ENCODE measurements around the gene CETP. TPM values are rescaled to one million over a fixed set of nuclear protein-coding genes. Genes with fewer than 3 reads are reported as not detected.

The CETP gene
- total and polyA plus RNA-seq, 2 of the 8 experiments (the other 6 are each of a cell fraction or from before 2014, with no cell fraction given) = not detected

DNA sequence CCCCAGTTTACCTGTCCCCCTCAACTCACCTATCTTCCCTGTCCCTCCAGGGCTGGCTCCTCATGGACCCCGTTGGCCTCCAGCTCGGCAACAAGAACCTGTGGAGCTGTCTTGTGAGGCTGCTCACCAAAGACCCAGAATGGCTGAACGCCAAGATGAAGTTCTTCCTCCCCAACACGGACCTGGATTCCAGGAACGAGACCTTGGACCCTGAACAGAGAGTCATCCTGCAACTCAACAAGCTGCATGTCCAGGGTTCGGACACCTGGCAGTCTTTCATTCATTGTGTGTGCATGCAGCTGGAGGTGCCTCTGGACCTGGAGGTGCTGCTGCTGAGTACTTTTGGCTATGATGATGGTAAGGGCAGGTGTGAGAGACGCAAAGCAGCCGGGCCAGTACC lies 58.9 kb downstream of the CETP start:
- Histone ChIP-seq H3K23me2 (ENCODE audit: low read depth, low read length) (no peaks in the 10 kb centered on the region), H3K18ac (ENCODE audit: extremely low read depth, low read length) (no peak overlapping the region), H2AFZ (ENCODE audit: low read length) (no peak overlapping the region), H3K9ac (replicated peaks in 1 of 4; ENCODE audit: extremely low read depth in 1 of 4, low read depth in 3 of 4, low read length in 3 of 4) (no peak overlapping the region), H3K4ac (replicated peaks; ENCODE audit: insufficient read length, low read depth, low read length) (no peak overlapping the region), H4K5ac (ENCODE audit: insufficient read length, low read depth, low read length) (no peak overlapping the region), H2BK20ac (ENCODE audit: low read length) (no peak overlapping the region), H2BK120ac (replicated peaks; ENCODE audit: low read depth, low read length) (no peak overlapping the region), H2BK15ac (ENCODE audit: low read length) (no peak overlapping the region), H2BK12ac (ENCODE audit: low read depth, low read length) (no peak overlapping the region), H3K79me1 (ENCODE audit: low read depth, low read length) (no peaks in the 10 kb centered on the region), H3K4me1 (replicated peaks in 1 of 4; ENCODE audit: control insufficient read depth in 3 of 4, insufficient read depth in 4 of 4, low read length in 3 of 4) (no peaks in the 10 kb centered on the region), H3K56ac (replicated peaks; ENCODE audit: insufficient read length, low read depth, low read length) (no peak overlapping the region), H3K14ac (ENCODE audit: insufficient read length) (no peak overlapping the region), H3K36me3 (ENCODE audit: control insufficient read depth in 2 of 4, insufficient read depth in 4 of 4, low read length in 3 of 4) (no peaks in the 10 kb centered on the region), H2AK5ac (ENCODE audit: low read depth, low read length) (no peak overlapping the region), H3K27ac (ENCODE audit: low read depth, low read length) (no peak overlapping the region), H2BK5ac (ENCODE audit: low read depth, low read length) (no peak overlapping the region), H3K79me2 (ENCODE audit: control insufficient read depth in 1 of 2, insufficient read depth in 2 of 2, low read length in 2 of 2) (no peaks in the 10 kb centered on the region), H4K91ac (replicated peaks; ENCODE audit: insufficient read length, low read length) (no peak overlapping the region), H3K9me3 (ENCODE audit: insufficient read depth in 2 of 2, low read depth in 1 of 2, low read length in 1 of 2) (no peaks in the 10 kb centered on the region), H4K20me1 (replicated peaks in 1 of 2; ENCODE audit: control insufficient read depth in 1 of 2, insufficient read depth in 2 of 2, low read length in 2 of 2) (no peaks in the 10 kb centered on the region), H3K27me3 (replicated peaks in 1 of 4; ENCODE audit: control insufficient read depth in 3 of 4, extremely low read depth in 1 of 4, insufficient read depth in 3 of 4, low read length in 3 of 4) (no peaks in the 10 kb centered on the region), H3K23ac (ENCODE audit: insufficient read length) (no peak overlapping the region), H3K4me2 (ENCODE audit: insufficient read depth in 1 of 2, low read depth in 2 of 2, low read length in 2 of 2) (no peak overlapping the region), H4K8ac (ENCODE audit: extremely low read depth, insufficient read depth, low read length) (peak overlapping the region; percentile 16; the same call in 1 of the 2 replicates), H3K4me3 (ENCODE audit: extremely low read depth in 1 of 4, insufficient read depth in 2 of 4, low read depth in 3 of 4, low read length in 4 of 4) (no peak overlapping the region)
- FAIRE-seq (no peak), DNase-seq (ENCODE audit: low read depth in 1 of 2, low spot score in 2 of 2) (no peak)
- CTCF ChIA-PET (ENCODE audit: partially characterized antibody) = interaction anchor here (0.6 to 1.6 kb wide), 5 partner anchors 10 to 130 kb away, joined by 3 to 6 read pairs (median 4); no protein-coding TSS in a partner anchor
- WGBS, 2 experiments (ENCODE audit: extremely low coverage in 1 of 2, insufficient coverage in 1 of 2, insufficient read length in 1 of 2, insufficient replicate concordance in 2 of 2, low coverage in 1 of 2, low lambda C conversion rate in 2 of 2, missing lambda C conversion rate in 1 of 2) = 91% methylated on average over 8 of the region's 8 CpGs; no CpG with 5 or more reads in 1 of the 2 experiments
- POLR2A ChIA-PET (ENCODE audit: partially characterized antibody) = no interaction called here
- TF ChIP-seq ASH2L (IDR thresholded peaks at IDR 0.05; ENCODE audit: low read length) (no peak), TAF7 (optimal IDR thresholded peaks at IDR 0.05; ENCODE audit: borderline replicate concordance, low read depth, low read length) (no peak), ATF2 (IDR thresholded peaks at IDR 0.05; ENCODE audit: low read length) (no peak), CBX8 (IDR thresholded peaks at IDR 0.05; ENCODE audit: borderline replicate concordance, low read depth, low read length) (no peak), NRF1 (IDR thresholded peaks at IDR 0.05; ENCODE audit: low read depth, low read length) (no peak), MAFK (IDR thresholded peaks at IDR 0.05; ENCODE audit: low read depth, low read length) (no peak)
- TF ChIP-seq, protein P1, sequence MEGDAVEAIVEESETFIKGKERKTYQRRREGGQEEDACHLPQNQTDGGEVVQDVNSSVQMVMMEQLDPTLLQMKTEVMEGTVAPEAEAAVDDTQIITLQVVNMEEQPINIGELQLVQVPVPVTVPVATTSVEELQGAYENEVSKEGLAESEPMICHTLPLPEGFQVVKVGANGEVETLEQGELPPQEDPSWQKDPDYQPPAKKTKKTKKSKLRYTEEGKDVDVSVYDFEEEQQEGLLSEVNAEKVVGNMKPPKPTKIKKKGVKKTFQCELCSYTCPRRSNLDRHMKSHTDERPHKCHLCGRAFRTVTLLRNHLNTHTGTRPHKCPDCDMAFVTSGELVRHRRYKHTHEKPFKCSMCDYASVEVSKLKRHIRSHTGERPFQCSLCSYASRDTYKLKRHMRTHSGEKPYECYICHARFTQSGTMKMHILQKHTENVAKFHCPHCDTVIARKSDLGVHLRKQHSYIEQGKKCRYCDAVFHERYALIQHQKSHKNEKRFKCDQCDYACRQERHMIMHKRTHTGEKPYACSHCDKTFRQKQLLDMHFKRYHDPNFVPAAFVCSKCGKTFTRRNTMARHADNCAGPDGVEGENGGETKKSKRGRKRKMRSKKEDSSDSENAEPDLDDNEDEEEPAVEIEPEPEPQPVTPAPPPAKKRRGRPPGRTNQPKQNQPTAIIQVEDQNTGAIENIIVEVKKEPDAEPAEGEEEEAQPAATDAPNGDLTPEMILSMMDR (IDR thresholded peaks at IDR 0.05; ENCODE audit: control extremely low read depth in 1 of 3, insufficient read depth in 1 of 3, low read depth in 1 of 3, low read length in 3 of 3) = no peak
